ENCODE results near the gene RAB8B. TPM values are rescaled to one million over a fixed set of nuclear protein-coding genes. Genes with fewer than 3 reads are reported as not detected.

RAB8B gene
- polyA plus RNA-seq (68.3 and 87.1 TPM in 2 replicates), polyA minus RNA-seq (126 and 146 TPM in 2 replicates)

- TF ChIP-seq, protein P1, sequence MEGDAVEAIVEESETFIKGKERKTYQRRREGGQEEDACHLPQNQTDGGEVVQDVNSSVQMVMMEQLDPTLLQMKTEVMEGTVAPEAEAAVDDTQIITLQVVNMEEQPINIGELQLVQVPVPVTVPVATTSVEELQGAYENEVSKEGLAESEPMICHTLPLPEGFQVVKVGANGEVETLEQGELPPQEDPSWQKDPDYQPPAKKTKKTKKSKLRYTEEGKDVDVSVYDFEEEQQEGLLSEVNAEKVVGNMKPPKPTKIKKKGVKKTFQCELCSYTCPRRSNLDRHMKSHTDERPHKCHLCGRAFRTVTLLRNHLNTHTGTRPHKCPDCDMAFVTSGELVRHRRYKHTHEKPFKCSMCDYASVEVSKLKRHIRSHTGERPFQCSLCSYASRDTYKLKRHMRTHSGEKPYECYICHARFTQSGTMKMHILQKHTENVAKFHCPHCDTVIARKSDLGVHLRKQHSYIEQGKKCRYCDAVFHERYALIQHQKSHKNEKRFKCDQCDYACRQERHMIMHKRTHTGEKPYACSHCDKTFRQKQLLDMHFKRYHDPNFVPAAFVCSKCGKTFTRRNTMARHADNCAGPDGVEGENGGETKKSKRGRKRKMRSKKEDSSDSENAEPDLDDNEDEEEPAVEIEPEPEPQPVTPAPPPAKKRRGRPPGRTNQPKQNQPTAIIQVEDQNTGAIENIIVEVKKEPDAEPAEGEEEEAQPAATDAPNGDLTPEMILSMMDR (IDR thresholded peaks at IDR 0.05; ENCODE audit: poor library complexity, severe bottlenecking), result peak; percentile 40
- TF ChIP-seq MXI1 (conservative IDR thresholded peaks at IDR 0.05; ENCODE audit: poor library complexity, severe bottlenecking), result peak; percentile 76
- TF ChIP-seq POLR2AphosphoS5 (IDR thresholded peaks at IDR 0.05), result peak; percentile 93
- peak; percentile 83 for TF ChIP-seq TAF1 (IDR thresholded peaks at IDR 0.05; ENCODE audit: low read depth)
- peak; percentile 62 for TF ChIP-seq RAD21 (conservative IDR thresholded peaks at IDR 0.05)
- TF ChIP-seq EP300 (conservative IDR thresholded peaks at IDR 0.05; ENCODE audit: poor library complexity, severe bottlenecking), result peak; percentile 27
- peak; percentile 87 for TF ChIP-seq REST (IDR thresholded peaks at IDR 0.05; ENCODE audit: borderline replicate concordance)
- TF ChIP-seq SMC3 (conservative IDR thresholded peaks at IDR 0.05; ENCODE audit: poor library complexity), result peak; percentile 52
- no peak for TF ChIP-seq EZH2 (IDR thresholded peaks at IDR 0.05; ENCODE audit: borderline replicate concordance, insufficient read depth, low read length, poor library complexity, severe bottlenecking)
- no peaks in the 10 kb centered on the region for H3K27me3 ChIP-seq (ENCODE audit: insufficient read depth, low read depth, low read length)
- no peaks in the 10 kb centered on the region for H3K9me2 ChIP-seq (ENCODE audit: insufficient read depth, low read length)
- H3K9me3 ChIP-seq (ENCODE audit: low read length), result no peaks in the 10 kb centered on the region
- H2AFZ ChIP-seq (ENCODE audit: low read depth, low read length), result peak within 1 kb of the TSS; percentile 86
- no peaks in the 10 kb centered on the region for H3K36me3 ChIP-seq (ENCODE audit: insufficient read depth, low read length)
- H4K20me1 ChIP-seq (ENCODE audit: insufficient read depth), result no peaks in the 10 kb centered on the region
- peak within 1 kb of the TSS; percentile 72 for H3K4me3 ChIP-seq (ENCODE audit: low read length)
- H3K27ac ChIP-seq (ENCODE audit: low read length), result peak within 1 kb of the TSS; percentile 88
- H3K79me2 ChIP-seq (replicated peaks; ENCODE audit: insufficient read depth, low read length), result peaks cover 47% of the 10 kb centered on the region
- peaks cover 3% of the 10 kb centered on the region for H3F3A ChIP-seq (ENCODE audit: insufficient read depth, low read length, poor library complexity, severe bottlenecking)
- H3K4me2 ChIP-seq (ENCODE audit: low read length), result peak within 1 kb of the TSS; percentile 86
- H3K9ac ChIP-seq (ENCODE audit: low read length), result peak within 1 kb of the TSS; percentile 86
Observed at GRCh38 chr15:63188926-63189871, at the start of gene RAB8B. Gene RAB8B, plus strand, starts transcription at chr15:63189606. Its CDS starts 19 bp downstream, at chr15:63189625.

GRCh38 chr15:63140936-63141335 is 48.5 kb upstream of the RAB8B start:
- H3K4me3 ChIP-seq (ENCODE audit: low read length), result no peak overlapping the region

More at GRCh38 chr15:63140936-63141335, 48.5 kb upstream of the RAB8B start:
- Histone ChIP-seq H3K9me2 (ENCODE audit: insufficient read depth, low read length) (no peaks in the 10 kb centered on the region), H3K27ac (ENCODE audit: low read length) (no peak overlapping the region), H3K79me2 (replicated peaks; ENCODE audit: insufficient read depth, low read length) (no peaks in the 10 kb centered on the region), H4K20me1 (ENCODE audit: insufficient read depth) (no peaks in the 10 kb centered on the region), H3K9me3 (ENCODE audit: low read length) (no peaks in the 10 kb centered on the region), H3F3A (ENCODE audit: insufficient read depth, low read length, poor library complexity, severe bottlenecking) (no peaks in the 10 kb centered on the region), H3K36me3 (ENCODE audit: insufficient read depth, low read length) (peaks cover 6% of the 10 kb centered on the region), H3K27me3 (ENCODE audit: insufficient read depth, low read depth, low read length) (no peaks in the 10 kb centered on the region), H3K9ac (ENCODE audit: low read length) (no peak overlapping the region), H2AFZ (ENCODE audit: low read depth, low read length) (no peak overlapping the region), H3K4me2 (ENCODE audit: low read length) (no peak overlapping the region)
- TF ChIP-seq EZH2 (IDR thresholded peaks at IDR 0.05; ENCODE audit: borderline replicate concordance, insufficient read depth, low read length, poor library complexity, severe bottlenecking) (no peak), REST (IDR thresholded peaks at IDR 0.05; ENCODE audit: borderline replicate concordance) (no peak), TAF1 (IDR thresholded peaks at IDR 0.05; ENCODE audit: low read depth) (no peak), POLR2AphosphoS5 (IDR thresholded peaks at IDR 0.05) (no peak), SMC3 (conservative IDR thresholded peaks at IDR 0.05; ENCODE audit: poor library complexity) (no peak)
- TF ChIP-seq, protein P1 (IDR thresholded peaks at IDR 0.05; ENCODE audit: poor library complexity, severe bottlenecking), result no peak

Measured in neural cell (in vitro differentiated cells).